ENCODE measurements around the gene HDAC4. TPM values are rescaled to one million over a fixed set of nuclear protein-coding genes. Genes with fewer than 3 reads are reported as not detected.

HDAC4 gene
- polyA plus RNA-seq, 1 donor (not counting 4 experiments of a cell fraction or from before 2014, with no cell fraction given) = 2.9 TPM

DNA sequence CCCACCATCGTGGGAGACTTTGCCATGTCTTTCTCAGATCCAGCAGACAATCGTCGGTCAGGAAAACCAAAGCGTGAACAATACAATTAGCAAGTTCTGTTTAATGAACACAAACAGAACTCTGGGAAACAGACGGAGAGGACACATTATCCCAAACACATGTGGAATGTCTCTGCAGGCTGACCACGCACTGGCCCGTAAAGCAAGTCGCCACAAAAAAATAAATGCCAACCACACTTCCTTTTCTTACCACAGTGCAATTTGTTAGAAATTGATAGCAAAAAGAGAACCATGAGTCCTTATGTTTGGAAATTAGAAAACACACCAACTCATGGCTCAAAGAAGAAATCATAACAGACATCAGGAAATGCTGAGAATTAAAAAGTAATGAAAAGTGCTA lies 342.1 kb downstream of the HDAC4 start:
- H2AFZ ChIP-seq (ENCODE audit: control insufficient read depth, low read length) = no peak overlapping the region
- no peak overlapping the region for H3K27ac ChIP-seq (ENCODE audit: control insufficient read depth, insufficient read depth, low read length)
- H3K4me1 ChIP-seq (ENCODE audit: control insufficient read depth, extremely low read depth, insufficient read depth, low read length) = no peaks in the 10 kb centered on the region
- H3K4me2 ChIP-seq (ENCODE audit: control insufficient read depth, extremely low read depth, insufficient read depth, low read depth, low read length) = no peak overlapping the region
- H4K20me1 ChIP-seq (ENCODE audit: control insufficient read depth, extremely low read depth, insufficient read depth, low read length) = no peaks in the 10 kb centered on the region
- H3K9me3 ChIP-seq (ENCODE audit: control insufficient read depth, low read depth, low read length) = no peaks in the 10 kb centered on the region
- no peak for DNase-seq (ENCODE audit: low read depth, low spot score)
- FAIRE-seq = no peak
- H3K9ac ChIP-seq (ENCODE audit: control insufficient read depth, extremely low read depth, insufficient read depth, low read length) = no peak overlapping the region
- dilution Hi-C loops (cut with MboI; ENCODE audit: extremely low pct_ligation_motif_present, low sequenced_read_pairs) = no loop called here
- H3K4me3 ChIP-seq (ENCODE audit: control insufficient read depth in 2 of 3, extremely low read depth in 1 of 3, insufficient read depth in 2 of 3, low read depth in 1 of 3, low read length in 3 of 3) = no peak overlapping the region
- H3K9me1 ChIP-seq (ENCODE audit: control insufficient read depth, extremely low read depth, insufficient read depth, low read length) = no peaks in the 10 kb centered on the region
- H3K79me2 ChIP-seq (ENCODE audit: control insufficient read depth, insufficient read depth, low read length) = no peaks in the 10 kb centered on the region
- H3K27me3 ChIP-seq (ENCODE audit: control insufficient read depth, extremely low read depth, insufficient read depth, low read length) = no peaks in the 10 kb centered on the region
- H3K36me3 ChIP-seq (ENCODE audit: control insufficient read depth in 2 of 2, extremely low read depth in 1 of 2, insufficient read depth in 2 of 2, low read length in 2 of 2) = peaks cover 0 to 1% of the 10 kb centered on the region in 2 experiments
- TF ChIP-seq EZH2 (IDR thresholded peaks at IDR 0.05; ENCODE audit: low read length) (no peak), CTCF (optimal IDR thresholded peaks at IDR 0.05 in 1 of 3, IDR thresholded peaks at IDR 0.05 in 1 of 3, conservative IDR thresholded peaks at IDR 0.05 in 1 of 3; ENCODE audit: extremely low read depth in 1 of 3, insufficient read depth in 2 of 3, low read length in 3 of 3) (no peak)

DNA sequence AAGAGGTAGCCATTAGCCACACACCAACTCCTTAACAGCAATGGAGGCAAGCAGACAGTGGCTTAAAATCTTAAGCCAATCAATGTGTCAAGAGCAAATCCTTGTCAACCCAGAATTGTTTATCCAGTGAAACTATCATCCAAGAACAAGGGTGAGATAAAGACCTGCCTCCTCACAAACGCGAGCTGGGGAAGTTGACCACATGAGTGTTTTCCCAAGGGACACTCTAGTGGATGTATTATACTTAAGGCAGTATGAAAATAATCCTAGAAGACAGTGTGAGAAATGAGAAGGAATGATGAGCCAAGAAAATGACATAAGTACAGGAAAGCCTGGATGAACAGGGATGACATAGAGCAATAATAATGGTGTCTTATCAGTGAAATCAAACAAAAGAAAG lies 343.3 kb downstream of the HDAC4 start:
- H3K27ac ChIP-seq (ENCODE audit: control insufficient read depth, insufficient read depth, low read length) = no peak overlapping the region
- DNase-seq (ENCODE audit: low read depth, low spot score) (no peak), FAIRE-seq (no peak)
- no peaks in the 10 kb centered on the region for H3K27me3 ChIP-seq (ENCODE audit: control insufficient read depth, extremely low read depth, insufficient read depth, low read length)
- no peak overlapping the region for H2AFZ ChIP-seq (ENCODE audit: control insufficient read depth, low read length)
- no peaks in the 10 kb centered on the region for H3K9me3 ChIP-seq (ENCODE audit: control insufficient read depth, low read depth, low read length)
- dilution Hi-C loops (cut with MboI; ENCODE audit: extremely low pct_ligation_motif_present, low sequenced_read_pairs) = no loop called here
- no peak overlapping the region for H3K9ac ChIP-seq (ENCODE audit: control insufficient read depth, extremely low read depth, insufficient read depth, low read length)
- no peak overlapping the region for H3K4me2 ChIP-seq (ENCODE audit: control insufficient read depth, extremely low read depth, insufficient read depth, low read depth, low read length)
- no peaks in the 10 kb centered on the region for H3K79me2 ChIP-seq (ENCODE audit: control insufficient read depth, insufficient read depth, low read length)
- H3K4me1 ChIP-seq (ENCODE audit: control insufficient read depth, extremely low read depth, insufficient read depth, low read length) = no peaks in the 10 kb centered on the region
- H3K36me3 ChIP-seq (ENCODE audit: control insufficient read depth in 2 of 2, extremely low read depth in 1 of 2, insufficient read depth in 2 of 2, low read length in 2 of 2) = peaks cover 0 to 1% of the 10 kb centered on the region in 2 experiments
- H3K4me3 ChIP-seq (ENCODE audit: control insufficient read depth in 2 of 3, extremely low read depth in 1 of 3, insufficient read depth in 2 of 3, low read depth in 1 of 3, low read length in 3 of 3) = no peak overlapping the region
- H3K9me1 ChIP-seq (ENCODE audit: control insufficient read depth, extremely low read depth, insufficient read depth, low read length) = no peaks in the 10 kb centered on the region
- H4K20me1 ChIP-seq (ENCODE audit: control insufficient read depth, extremely low read depth, insufficient read depth, low read length) = no peaks in the 10 kb centered on the region
- TF ChIP-seq CTCF (optimal IDR thresholded peaks at IDR 0.05 in 1 of 3, IDR thresholded peaks at IDR 0.05 in 1 of 3, conservative IDR thresholded peaks at IDR 0.05 in 1 of 3; ENCODE audit: extremely low read depth in 1 of 3, insufficient read depth in 2 of 3, low read length in 3 of 3) (no peak), EZH2 (IDR thresholded peaks at IDR 0.05; ENCODE audit: low read length) (no peak)
